Mammary epithelial cell (primary cell): Measurements from ENCODE around the gene CNIH3.

ENCODE experiments used
- EZH2 ChIP-seq: IDR thresholded peaks from 2 replicates; pipeline ENCODE4 v1.6.1; 2012; ENCODE audit warnings: low read length, inconsistent platforms, borderline replicate concordance
- TF ChIP-seq, protein P1 (sequence below), 2 donors: IDR thresholded peaks in 1 of 2; conservative IDR thresholded peaks in 1 of 2; 2 replicates each; pipeline ENCODE4 v1.5.1; 2011 to 2012; ENCODE audit warnings: inconsistent platforms in 2 of 2, low read length in 2 of 2, mild to moderate bottlenecking in 2 of 2, control low read depth in 1 of 2, low read depth in 1 of 2; ENCODE audit not compliant: insufficient read depth in 1 of 2; ENCODE audit errors: extremely low read depth in 1 of 2

DNA sequence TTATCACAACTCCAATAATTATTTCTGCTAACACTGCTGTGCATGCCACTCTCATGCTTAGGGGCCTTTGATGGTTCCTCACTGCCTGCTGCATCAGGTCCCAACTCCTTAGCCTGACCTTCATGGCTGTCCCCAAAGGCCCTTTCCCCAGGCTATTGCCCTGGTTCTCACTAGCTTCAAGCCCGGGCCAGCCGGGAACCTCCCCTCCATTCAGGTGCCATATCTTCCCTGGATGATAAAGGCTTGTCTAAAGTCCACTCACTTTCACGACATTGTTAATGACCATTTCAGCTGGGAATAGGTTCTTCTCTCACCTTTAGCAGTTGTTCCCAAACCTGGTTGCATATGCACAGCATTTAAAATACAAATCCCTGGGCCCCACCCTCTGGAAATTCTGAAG is 95.8 kb downstream of the CNIH3 start:
- TF ChIP-seq, protein P1, sequence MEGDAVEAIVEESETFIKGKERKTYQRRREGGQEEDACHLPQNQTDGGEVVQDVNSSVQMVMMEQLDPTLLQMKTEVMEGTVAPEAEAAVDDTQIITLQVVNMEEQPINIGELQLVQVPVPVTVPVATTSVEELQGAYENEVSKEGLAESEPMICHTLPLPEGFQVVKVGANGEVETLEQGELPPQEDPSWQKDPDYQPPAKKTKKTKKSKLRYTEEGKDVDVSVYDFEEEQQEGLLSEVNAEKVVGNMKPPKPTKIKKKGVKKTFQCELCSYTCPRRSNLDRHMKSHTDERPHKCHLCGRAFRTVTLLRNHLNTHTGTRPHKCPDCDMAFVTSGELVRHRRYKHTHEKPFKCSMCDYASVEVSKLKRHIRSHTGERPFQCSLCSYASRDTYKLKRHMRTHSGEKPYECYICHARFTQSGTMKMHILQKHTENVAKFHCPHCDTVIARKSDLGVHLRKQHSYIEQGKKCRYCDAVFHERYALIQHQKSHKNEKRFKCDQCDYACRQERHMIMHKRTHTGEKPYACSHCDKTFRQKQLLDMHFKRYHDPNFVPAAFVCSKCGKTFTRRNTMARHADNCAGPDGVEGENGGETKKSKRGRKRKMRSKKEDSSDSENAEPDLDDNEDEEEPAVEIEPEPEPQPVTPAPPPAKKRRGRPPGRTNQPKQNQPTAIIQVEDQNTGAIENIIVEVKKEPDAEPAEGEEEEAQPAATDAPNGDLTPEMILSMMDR (conservative IDR thresholded peaks at IDR 0.05 in 1 of 2, IDR thresholded peaks at IDR 0.05 in 1 of 2; ENCODE audit: extremely low read depth in 1 of 2, insufficient read depth in 1 of 2, low read depth in 1 of 2, low read length in 2 of 2) = no peak
- no peak for TF ChIP-seq EZH2
